K562 (cell line): ENCODE measurements around the gene HMGCL. TPM values are rescaled to one million over a fixed set of nuclear protein-coding genes. Genes with fewer than 3 reads are reported as not detected.

Experiments used
- HDAC6 ChIP-seq: IDR thresholded peaks from 2 replicates; pipeline ENCODE4 v1.6.1; 2012; ENCODE audit warnings: low read depth, mild to moderate bottlenecking, control low read depth, inconsistent platforms, low read length, moderate library complexity
- HEY1 ChIP-seq: fragments of 250-450 bp; sonication (Bioruptor Pico); IDR thresholded peaks from 2 replicates; pipeline ENCODE4 v1.5.0; 2020; ENCODE audit warnings: mild to moderate bottlenecking, moderate library complexity, borderline replicate concordance
- KDM2B ChIP-seq: fragments of 250-450 bp; sonication (Bioruptor Pico); IDR thresholded peaks from 2 replicates; pipeline ENCODE4 v1.8.0; 2021; ENCODE audit warnings: mild to moderate bottlenecking, moderate library complexity
- LCOR ChIP-seq: sonication (generic); formaldehyde crosslinking; IDR thresholded peaks from 2 replicates; pipeline ENCODE4 v1.8.0; 2022; ENCODE audit warnings: mild to moderate bottlenecking, missing genetic modification reagents
- MCM7 ChIP-seq, 2 experiments: fragments of 450-650 bp; IDR thresholded peaks; 2 replicates each; pipeline ENCODE4 v1.6.1; 2016 to 2018
- MEF2A ChIP-seq: IDR thresholded peaks from 2 replicates; pipeline ENCODE4 v1.6.1; 2011; ENCODE audit warnings: low read depth, mild to moderate bottlenecking, low read length, moderate library complexity; ENCODE audit not compliant: control insufficient read depth
- PCBP1 ChIP-seq: fragments of 200-400 bp; formaldehyde crosslinking; IDR thresholded peaks from 2 replicates; pipeline ENCODE4 v1.6.1; 2018; ENCODE audit warnings: mild to moderate bottlenecking, low read depth, low read length; ENCODE audit not compliant: poor library complexity, severe bottlenecking
- SAP30 ChIP-seq: fragments of 200-600 bp; sonication (generic); IDR thresholded peaks from 2 replicates; pipeline ENCODE4 v1.6.1; 2012; ENCODE audit warnings: borderline replicate concordance, low read depth, mild to moderate bottlenecking, moderate library complexity, low read length, control low read depth, inconsistent platforms; ENCODE audit not compliant: insufficient read depth, poor library complexity, severe bottlenecking
- SLC30A9 ChIP-seq: fragments of 250-450 bp; sonication (Bioruptor Pico); IDR thresholded peaks from 2 replicates; pipeline ENCODE4 v1.8.0; 2022; ENCODE audit warnings: mild to moderate bottlenecking, moderate library complexity
- SUPT5H ChIP-seq: fragments of 450-650 bp; IDR thresholded peaks from 2 replicates; pipeline ENCODE4 v1.6.1; 2016
- TSC22D4 ChIP-seq: fragments of 450-650 bp; IDR thresholded peaks from 2 replicates; pipeline ENCODE4 v1.6.1; 2016; ENCODE audit warnings: missing genetic modification characterization, missing biosample characterization, control low read depth
- ZFP30 ChIP-seq: fragments of 250-450 bp; sonication (Bioruptor Pico); IDR thresholded peaks from 2 replicates; pipeline ENCODE4 v1.8.0; 2022; ENCODE audit warnings: moderate library complexity, mild to moderate bottlenecking, inconsistent platforms, borderline replicate concordance
- ZNF644 ChIP-seq: fragments of 200-800 bp; sonication (Bioruptor generic); IDR thresholded peaks from 2 replicates; pipeline ENCODE4 v1.6.1; 2016; ENCODE audit warnings: low read depth, missing genetic modification characterization, missing compliant biosample characterization
- ZNF75A ChIP-seq: fragments of 450-650 bp; formaldehyde crosslinking; IDR thresholded peaks from 2 replicates; pipeline ENCODE4 v1.4.0; 2020; ENCODE audit warnings: mild to moderate bottlenecking
- ZNF764 ChIP-seq: fragments of 250-450 bp; sonication (Bioruptor Pico); IDR thresholded peaks from 2 replicates; pipeline ENCODE4 v1.4.0; 2020; ENCODE audit warnings: low read depth, mild to moderate bottlenecking, moderate library complexity
- polyA plus RNA-seq, 8 experiments: library from polyadenylated mRNA; depleted of rRNA in 4 of 8; stranded (reverse) in 5 of 8; unstranded in 3 of 8; fragments of >200 nt; fragmentation: Nextera tagmentation in 2 of 8; fragmentation: Illumina TruSeq in 1 of 8; extraction: Ambion mirVana in 2 of 8; extraction: Trizol in 1 of 8; gene quantifications; 2 replicates each; pipeline versions ENCODE4 v1.2.1 to v1.2.3, GENCODE V29; 2011 to 2014; ENCODE audit warnings: inconsistent platforms in 1 of 8, missing spikeins in 1 of 8
- total RNA-seq, 7 experiments: library from RNA; depleted of rRNA in 6 of 7; stranded (reverse); fragments of >200 nt in 6 of 7; fragmentation: Illumina TruSeq in 2 of 7; extraction: Trizol in 2 of 7; gene quantifications; 2 replicates each; pipeline versions ENCODE4 v1.2.1 to v1.2.3, GENCODE V29; 2011 to 2021; ENCODE audit warnings: low replicate concordance in 1 of 7
- TF ChIP-seq, protein P1 (sequence below): fragments of 250-450 bp; sonication (Bioruptor Pico); IDR thresholded peaks from 2 replicates; pipeline ENCODE4 v1.8.0; 2021; ENCODE audit warnings: moderate library complexity, mild to moderate bottlenecking, inconsistent platforms
- TF ChIP-seq, protein P2 (sequence below): fragments of 200-400 bp; formaldehyde crosslinking; IDR thresholded peaks from 2 replicates; pipeline ENCODE4 v1.6.1; 2017; ENCODE audit warnings: mild to moderate bottlenecking, low read depth, low read length, moderate library complexity
- TF ChIP-seq, protein P3 (sequence below), 3 experiments: IDR thresholded peaks in 2 of 3; conservative IDR thresholded peaks in 1 of 3; 2 replicates each; pipeline ENCODE4 v1.5.1; 2011 to 2012; ENCODE audit warnings: low read length in 3 of 3, mild to moderate bottlenecking in 3 of 3, control low read depth in 2 of 3, improper control_type of control experiment in 1 of 3, inconsistent platforms in 1 of 3, low read depth in 1 of 3, mixed read lengths in 1 of 3, moderate library complexity in 1 of 3; ENCODE audit not compliant: insufficient read depth in 2 of 3
- TF ChIP-seq, protein P4 (sequence below): fragments of 450-650 bp; IDR thresholded peaks from 2 replicates; pipeline ENCODE4 v1.6.1; 2016; ENCODE audit warnings: mild to moderate bottlenecking
- TF ChIP-seq, protein P5 (sequence below): fragments of 450-650 bp; IDR thresholded peaks from 2 replicates; pipeline ENCODE4 v1.6.1; 2016; ENCODE audit warnings: low read depth, mild to moderate bottlenecking, moderate library complexity

The HMGCL gene
- total and polyA plus RNA-seq, 9 of the 15 experiments (the other 6 are each of a cell fraction or from before 2014, with no cell fraction given), result 18.0 to 82.2 (median 24.2) TPM

DNA sequence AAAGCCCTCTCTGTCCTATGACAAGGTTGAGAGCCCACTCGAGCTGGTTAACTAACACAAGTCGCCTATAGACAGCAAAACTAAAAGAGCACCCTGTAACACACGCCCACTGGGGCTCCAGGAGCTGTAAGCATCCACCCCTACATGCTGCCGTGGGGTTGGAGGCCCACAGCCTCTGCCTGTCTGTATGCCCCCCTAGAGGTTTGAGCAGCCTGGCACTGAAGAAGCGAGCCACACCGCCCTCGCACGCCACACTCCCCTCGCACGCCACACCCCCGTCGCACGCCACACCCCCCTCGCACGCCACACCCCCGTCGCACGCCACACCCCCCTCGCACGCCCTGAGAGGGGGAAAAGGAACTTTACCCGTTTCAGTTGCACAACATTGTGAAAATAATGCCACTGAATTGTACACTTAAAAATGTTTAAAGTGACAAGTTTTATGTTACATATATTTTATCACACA, 13.2 kb upstream of the HMGCL start (continued):
- no peak for TF ChIP-seq LCOR (CRISPR knock-in tag)
- TF ChIP-seq, protein P1, sequence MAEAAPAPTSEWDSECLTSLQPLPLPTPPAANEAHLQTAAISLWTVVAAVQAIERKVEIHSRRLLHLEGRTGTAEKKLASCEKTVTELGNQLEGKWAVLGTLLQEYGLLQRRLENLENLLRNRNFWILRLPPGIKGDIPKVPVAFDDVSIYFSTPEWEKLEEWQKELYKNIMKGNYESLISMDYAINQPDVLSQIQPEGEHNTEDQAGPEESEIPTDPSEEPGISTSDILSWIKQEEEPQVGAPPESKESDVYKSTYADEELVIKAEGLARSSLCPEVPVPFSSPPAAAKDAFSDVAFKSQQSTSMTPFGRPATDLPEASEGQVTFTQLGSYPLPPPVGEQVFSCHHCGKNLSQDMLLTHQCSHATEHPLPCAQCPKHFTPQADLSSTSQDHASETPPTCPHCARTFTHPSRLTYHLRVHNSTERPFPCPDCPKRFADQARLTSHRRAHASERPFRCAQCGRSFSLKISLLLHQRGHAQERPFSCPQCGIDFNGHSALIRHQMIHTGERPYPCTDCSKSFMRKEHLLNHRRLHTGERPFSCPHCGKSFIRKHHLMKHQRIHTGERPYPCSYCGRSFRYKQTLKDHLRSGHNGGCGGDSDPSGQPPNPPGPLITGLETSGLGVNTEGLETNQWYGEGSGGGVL (CRISPR knock-in tag), result no peak
- TF ChIP-seq HEY1 (CRISPR knock-in tag), result no peak
- TF ChIP-seq SAP30, result peak; percentile 55
- no peak for TF ChIP-seq ZFP30 (CRISPR knock-in tag)
- no peak for TF ChIP-seq TSC22D4
- TF ChIP-seq PCBP1, result no peak
- TF ChIP-seq, protein P2, sequence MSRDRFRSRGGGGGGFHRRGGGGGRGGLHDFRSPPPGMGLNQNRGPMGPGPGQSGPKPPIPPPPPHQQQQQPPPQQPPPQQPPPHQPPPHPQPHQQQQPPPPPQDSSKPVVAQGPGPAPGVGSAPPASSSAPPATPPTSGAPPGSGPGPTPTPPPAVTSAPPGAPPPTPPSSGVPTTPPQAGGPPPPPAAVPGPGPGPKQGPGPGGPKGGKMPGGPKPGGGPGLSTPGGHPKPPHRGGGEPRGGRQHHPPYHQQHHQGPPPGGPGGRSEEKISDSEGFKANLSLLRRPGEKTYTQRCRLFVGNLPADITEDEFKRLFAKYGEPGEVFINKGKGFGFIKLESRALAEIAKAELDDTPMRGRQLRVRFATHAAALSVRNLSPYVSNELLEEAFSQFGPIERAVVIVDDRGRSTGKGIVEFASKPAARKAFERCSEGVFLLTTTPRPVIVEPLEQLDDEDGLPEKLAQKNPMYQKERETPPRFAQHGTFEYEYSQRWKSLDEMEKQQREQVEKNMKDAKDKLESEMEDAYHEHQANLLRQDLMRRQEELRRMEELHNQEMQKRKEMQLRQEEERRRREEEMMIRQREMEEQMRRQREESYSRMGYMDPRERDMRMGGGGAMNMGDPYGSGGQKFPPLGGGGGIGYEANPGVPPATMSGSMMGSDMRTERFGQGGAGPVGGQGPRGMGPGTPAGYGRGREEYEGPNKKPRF, result no peak
- no peak for TF ChIP-seq MCM7 (IDR thresholded peaks at IDR 0.05)
- TF ChIP-seq, protein P3, sequence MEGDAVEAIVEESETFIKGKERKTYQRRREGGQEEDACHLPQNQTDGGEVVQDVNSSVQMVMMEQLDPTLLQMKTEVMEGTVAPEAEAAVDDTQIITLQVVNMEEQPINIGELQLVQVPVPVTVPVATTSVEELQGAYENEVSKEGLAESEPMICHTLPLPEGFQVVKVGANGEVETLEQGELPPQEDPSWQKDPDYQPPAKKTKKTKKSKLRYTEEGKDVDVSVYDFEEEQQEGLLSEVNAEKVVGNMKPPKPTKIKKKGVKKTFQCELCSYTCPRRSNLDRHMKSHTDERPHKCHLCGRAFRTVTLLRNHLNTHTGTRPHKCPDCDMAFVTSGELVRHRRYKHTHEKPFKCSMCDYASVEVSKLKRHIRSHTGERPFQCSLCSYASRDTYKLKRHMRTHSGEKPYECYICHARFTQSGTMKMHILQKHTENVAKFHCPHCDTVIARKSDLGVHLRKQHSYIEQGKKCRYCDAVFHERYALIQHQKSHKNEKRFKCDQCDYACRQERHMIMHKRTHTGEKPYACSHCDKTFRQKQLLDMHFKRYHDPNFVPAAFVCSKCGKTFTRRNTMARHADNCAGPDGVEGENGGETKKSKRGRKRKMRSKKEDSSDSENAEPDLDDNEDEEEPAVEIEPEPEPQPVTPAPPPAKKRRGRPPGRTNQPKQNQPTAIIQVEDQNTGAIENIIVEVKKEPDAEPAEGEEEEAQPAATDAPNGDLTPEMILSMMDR (IDR thresholded peaks at IDR 0.05 in 2 of 3, conservative IDR thresholded peaks at IDR 0.05 in 1 of 3; ENCODE audit: insufficient read depth in 2 of 3, low read depth in 1 of 3, low read length in 3 of 3), result no peak
- TF ChIP-seq ZNF764 (CRISPR knock-in tag), result no peak
- no peak for TF ChIP-seq SUPT5H
- no peak for TF ChIP-seq HDAC6
- TF ChIP-seq SLC30A9 (CRISPR knock-in tag), result no peak
- no peak for TF ChIP-seq KDM2B (CRISPR knock-in tag)
- no peak for TF ChIP-seq ZNF75A (CRISPR knock-in tag)
- no peak for TF ChIP-seq MEF2A
- no peak for TF ChIP-seq ZNF644
- TF ChIP-seq, protein P4, sequence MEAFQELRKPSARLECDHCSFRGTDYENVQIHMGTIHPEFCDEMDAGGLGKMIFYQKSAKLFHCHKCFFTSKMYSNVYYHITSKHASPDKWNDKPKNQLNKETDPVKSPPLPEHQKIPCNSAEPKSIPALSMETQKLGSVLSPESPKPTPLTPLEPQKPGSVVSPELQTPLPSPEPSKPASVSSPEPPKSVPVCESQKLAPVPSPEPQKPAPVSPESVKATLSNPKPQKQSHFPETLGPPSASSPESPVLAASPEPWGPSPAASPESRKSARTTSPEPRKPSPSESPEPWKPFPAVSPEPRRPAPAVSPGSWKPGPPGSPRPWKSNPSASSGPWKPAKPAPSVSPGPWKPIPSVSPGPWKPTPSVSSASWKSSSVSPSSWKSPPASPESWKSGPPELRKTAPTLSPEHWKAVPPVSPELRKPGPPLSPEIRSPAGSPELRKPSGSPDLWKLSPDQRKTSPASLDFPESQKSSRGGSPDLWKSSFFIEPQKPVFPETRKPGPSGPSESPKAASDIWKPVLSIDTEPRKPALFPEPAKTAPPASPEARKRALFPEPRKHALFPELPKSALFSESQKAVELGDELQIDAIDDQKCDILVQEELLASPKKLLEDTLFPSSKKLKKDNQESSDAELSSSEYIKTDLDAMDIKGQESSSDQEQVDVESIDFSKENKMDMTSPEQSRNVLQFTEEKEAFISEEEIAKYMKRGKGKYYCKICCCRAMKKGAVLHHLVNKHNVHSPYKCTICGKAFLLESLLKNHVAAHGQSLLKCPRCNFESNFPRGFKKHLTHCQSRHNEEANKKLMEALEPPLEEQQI, result no peak
- TF ChIP-seq, protein P5, sequence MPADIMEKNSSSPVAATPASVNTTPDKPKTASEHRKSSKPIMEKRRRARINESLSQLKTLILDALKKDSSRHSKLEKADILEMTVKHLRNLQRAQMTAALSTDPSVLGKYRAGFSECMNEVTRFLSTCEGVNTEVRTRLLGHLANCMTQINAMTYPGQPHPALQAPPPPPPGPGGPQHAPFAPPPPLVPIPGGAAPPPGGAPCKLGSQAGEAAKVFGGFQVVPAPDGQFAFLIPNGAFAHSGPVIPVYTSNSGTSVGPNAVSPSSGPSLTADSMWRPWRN, result no peak
